C4-2B (cell line): Measurements from ENCODE around the gene RNF34.

Experiments
- CTCF ChIP-seq: fragments of 450-650 bp; conservative IDR thresholded peaks from 2 replicates; pipeline ENCODE4 v1.5.1; 2017; ENCODE audit warnings: mild to moderate bottlenecking
- ZFX ChIP-seq: fragments of 450-650 bp; IDR thresholded peaks from 2 replicates; pipeline ENCODE4 v1.6.1; 2017

- TF ChIP-seq CTCF (no peak), ZFX (no peak)
These were observed 56.6 kb downstream of the RNF34 start for GRCh38 chr12:121456551-121456950.
